Endothelial cell of umbilical vein (primary cell): ENCODE data around the gene LRFN3.

Experiments used
- EZH2 ChIP-seq: IDR thresholded peaks from 2 replicates; pipeline ENCODE4 v1.6.1; 2012; ENCODE audit warnings: borderline replicate concordance, low read depth, mild to moderate bottlenecking, moderate library complexity, low read length, inconsistent platforms; ENCODE audit not compliant: severe bottlenecking
- FOS ChIP-seq: IDR thresholded peaks from 2 replicates; pipeline ENCODE4 v1.6.1; 2011; ENCODE audit warnings: mild to moderate bottlenecking, low read length, moderate library complexity, borderline replicate concordance; ENCODE audit not compliant: insufficient read depth
- MYC ChIP-seq: IDR thresholded peaks from one replicate; pipeline ENCODE4 v1.6.1; 2011; ENCODE audit warnings: mild to moderate bottlenecking, low read depth, low read length
- POLR2A ChIP-seq: IDR thresholded peaks from 2 replicates; pipeline ENCODE4 v1.6.1; 2012; ENCODE audit warnings: low read depth, mild to moderate bottlenecking, control low read depth, low read length
- POLR2AphosphoS5 ChIP-seq: IDR thresholded peaks from 2 replicates; pipeline ENCODE4 v1.6.1; 2012; ENCODE audit warnings: low read depth, mild to moderate bottlenecking, control low read depth, low read length, moderate library complexity; ENCODE audit not compliant: insufficient read depth
- TF ChIP-seq, protein P1 (sequence below), 2 donors: IDR thresholded peaks; 1 replicate in 1 of 2; 2 replicates in 1 of 2; pipeline ENCODE4 v1.5.1; 2011; ENCODE audit warnings: low read length in 2 of 2, mild to moderate bottlenecking in 2 of 2, moderate library complexity in 2 of 2, control low read depth in 1 of 2, inconsistent platforms in 1 of 2, low read depth in 1 of 2; ENCODE audit not compliant: insufficient read depth in 1 of 2; ENCODE audit errors: extremely low read depth in 1 of 2
- TF ChIP-seq, protein P2 (sequence below): IDR thresholded peaks from 2 replicates; pipeline ENCODE4 v1.6.1; 2011; ENCODE audit not compliant: insufficient read depth, insufficient read length

DNA sequence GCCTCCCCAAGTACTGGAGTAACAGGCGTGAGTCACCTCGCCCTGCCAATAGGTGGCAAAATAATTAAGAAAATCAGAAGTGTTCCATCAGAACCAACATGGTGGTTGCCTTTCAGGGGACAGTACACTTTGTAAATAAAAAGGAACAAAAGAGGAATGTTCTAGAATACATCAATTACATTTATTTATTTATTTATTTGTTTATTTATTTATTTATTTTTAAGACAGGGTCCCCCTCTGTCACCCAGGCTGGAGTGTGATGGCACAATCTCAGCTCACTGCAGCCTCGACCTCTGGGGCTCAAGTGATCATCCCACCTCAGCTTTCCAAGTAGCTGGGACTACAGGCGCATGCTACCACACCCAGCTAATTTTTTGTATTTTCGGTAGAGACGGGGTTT, 15.2 kb upstream of the LRFN3 start:
- no peak for TF ChIP-seq POLR2A
- TF ChIP-seq, protein P1, sequence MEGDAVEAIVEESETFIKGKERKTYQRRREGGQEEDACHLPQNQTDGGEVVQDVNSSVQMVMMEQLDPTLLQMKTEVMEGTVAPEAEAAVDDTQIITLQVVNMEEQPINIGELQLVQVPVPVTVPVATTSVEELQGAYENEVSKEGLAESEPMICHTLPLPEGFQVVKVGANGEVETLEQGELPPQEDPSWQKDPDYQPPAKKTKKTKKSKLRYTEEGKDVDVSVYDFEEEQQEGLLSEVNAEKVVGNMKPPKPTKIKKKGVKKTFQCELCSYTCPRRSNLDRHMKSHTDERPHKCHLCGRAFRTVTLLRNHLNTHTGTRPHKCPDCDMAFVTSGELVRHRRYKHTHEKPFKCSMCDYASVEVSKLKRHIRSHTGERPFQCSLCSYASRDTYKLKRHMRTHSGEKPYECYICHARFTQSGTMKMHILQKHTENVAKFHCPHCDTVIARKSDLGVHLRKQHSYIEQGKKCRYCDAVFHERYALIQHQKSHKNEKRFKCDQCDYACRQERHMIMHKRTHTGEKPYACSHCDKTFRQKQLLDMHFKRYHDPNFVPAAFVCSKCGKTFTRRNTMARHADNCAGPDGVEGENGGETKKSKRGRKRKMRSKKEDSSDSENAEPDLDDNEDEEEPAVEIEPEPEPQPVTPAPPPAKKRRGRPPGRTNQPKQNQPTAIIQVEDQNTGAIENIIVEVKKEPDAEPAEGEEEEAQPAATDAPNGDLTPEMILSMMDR (IDR thresholded peaks at IDR 0.05; ENCODE audit: extremely low read depth in 1 of 2, insufficient read depth in 1 of 2, low read depth in 1 of 2, low read length in 2 of 2): no peak
- TF ChIP-seq, protein P2, sequence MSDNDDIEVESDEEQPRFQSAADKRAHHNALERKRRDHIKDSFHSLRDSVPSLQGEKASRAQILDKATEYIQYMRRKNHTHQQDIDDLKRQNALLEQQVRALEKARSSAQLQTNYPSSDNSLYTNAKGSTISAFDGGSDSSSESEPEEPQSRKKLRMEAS: no peak
- TF ChIP-seq FOS: no peak
- no peak for TF ChIP-seq EZH2
- no peak for TF ChIP-seq POLR2AphosphoS5
- no peak for TF ChIP-seq MYC
